HG02610 (cell line): ENCODE results near the gene PHAX.
"Not testable (repeated sequence)": the region's sequence is repeated elsewhere in the genome, so short reads cannot be mapped to it uniquely, and the experiment has no call there.

Source experiments
- ATAC-seq: cut with Tn5 transposase; IDR thresholded peaks from one replicate; pipeline ENCODE4 v1.9.1; 2021; ENCODE audit warnings: mild to moderate bottlenecking, moderate library complexity; ENCODE audit not compliant: unreplicated experiment

The PHAX gene

GRCh38 chr5:126600631-126601511 lies at the start of gene PHAX:
PHAX (plus strand) TSS chr5:126600947; CDS start chr5:126600963, 16 bp downstream.
- ATAC-seq: peak; percentile 95

- no peak for ATAC-seq
These were observed 48.1 kb upstream of the PHAX start for GRCh38 chr5:126552614-126553013.

- not testable (repeated sequence) for ATAC-seq
These were observed 45.6 kb upstream of the PHAX start for GRCh38 chr5:126555101-126555500.

GRCh38 chr5:126561908-126562307 lies 38.8 kb upstream of the PHAX start:
- no peak for ATAC-seq

GRCh38 chr5:126562823-126563222 lies 37.9 kb upstream of the PHAX start:
- peak; percentile 100 for ATAC-seq

- ATAC-seq: no peak
These were observed 32.5 kb upstream of the PHAX start for GRCh38 chr5:126568206-126568755.

GRCh38 chr5:126575644-126576043 lies 25.1 kb upstream of the PHAX start:
- no peak for ATAC-seq

- ATAC-seq: no peak
These were observed 23.8 kb upstream of the PHAX start for GRCh38 chr5:126576974-126577373.

GRCh38 chr5:126577415-126577814 lies 23.3 kb upstream of the PHAX start:
- ATAC-seq: no peak

- no peak for ATAC-seq
These were observed 21.0 kb upstream of the PHAX start for GRCh38 chr5:126579716-126580115.

GRCh38 chr5:126583761-126584160 lies 17.0 kb upstream of the PHAX start:
- no peak for ATAC-seq

- no peak for ATAC-seq
These were observed 13.0 kb upstream of the PHAX start for GRCh38 chr5:126587551-126588390.

- ATAC-seq: no peak
These were observed 11.0 kb upstream of the PHAX start for GRCh38 chr5:126589536-126590297.

- no peak for ATAC-seq
These were observed 9.2 kb upstream of the PHAX start for GRCh38 chr5:126591549-126591948.

GRCh38 chr5:126594748-126595485 lies 5.8 kb upstream of the PHAX start, which contains the start of gene ALDH7A1:
ALDH7A1 (minus strand) TSS chr5:126595219; CDS start chr5:126595198, 21 bp downstream.
- ATAC-seq: peak; percentile 78

GRCh38 chr5:126595486-126596083 lies 5.2 kb upstream of the PHAX start:
- ATAC-seq: peak; percentile 19

- ATAC-seq: no peak
These were observed 3.6 kb upstream of the PHAX start for GRCh38 chr5:126597156-126597555.

- ATAC-seq: no peak
These were observed 1.2 kb upstream of the PHAX start for GRCh38 chr5:126599499-126599898.

- not testable (repeated sequence) for ATAC-seq
These were observed 646 bp upstream of the PHAX start for GRCh38 chr5:126599971-126600630.
